EL (cell line): ENCODE results near the gene IGSF10.

Experiments used
- DNase-seq: peaks from one replicate; pipeline ENCODE4 v3.0.0-alpha.2; 2016

Gene IGSF10

GRCh38 chr3:151459358-151459757 is 1.5 kb downstream of the IGSF10 start:
- DNase-seq: no peak

- no peak for DNase-seq
Observed at GRCh38 chr3:151456065-151456464, 4.8 kb downstream of the IGSF10 start.

- no peak for DNase-seq
Observed at GRCh38 chr3:151452841-151453240, 8.0 kb downstream of the IGSF10 start.

GRCh38 chr3:151452368-151452767 is 8.5 kb downstream of the IGSF10 start:
- no peak for DNase-seq

- no peak for DNase-seq
Observed at GRCh38 chr3:151446002-151446340, 14.9 kb downstream of the IGSF10 start.

- peak; percentile 92 for DNase-seq
Observed at GRCh38 chr3:151445273-151446001, 15.4 kb downstream of the IGSF10 start.

- DNase-seq: no peak
Observed at GRCh38 chr3:151443583-151443982, 17.3 kb downstream of the IGSF10 start.

- no peak for DNase-seq
Observed at GRCh38 chr3:151440940-151441339, 19.9 kb downstream of the IGSF10 start.

GRCh38 chr3:151439652-151440125 is 21.2 kb downstream of the IGSF10 start:
- DNase-seq: peak; percentile 74

- DNase-seq: no peak
Observed at GRCh38 chr3:151437906-151438305, 23.0 kb downstream of the IGSF10 start.

- no peak for DNase-seq
Observed at GRCh38 chr3:151436675-151437446, 24.0 kb downstream of the IGSF10 start.

GRCh38 chr3:151434151-151434890 is 26.5 kb downstream of the IGSF10 start:
- peak; percentile 85 for DNase-seq

- no peak for DNase-seq
Observed at GRCh38 chr3:151432616-151433372, 28.1 kb downstream of the IGSF10 start.

GRCh38 chr3:151431940-151432339 is 28.9 kb downstream of the IGSF10 start:
- DNase-seq: peak; percentile 70

- no peak for DNase-seq
Observed at GRCh38 chr3:151430821-151431484, 29.9 kb downstream of the IGSF10 start.

GRCh38 chr3:151428386-151428785 is 32.5 kb downstream of the IGSF10 start:
- no peak for DNase-seq

GRCh38 chr3:151426341-151426657 is 34.6 kb downstream of the IGSF10 start:
- no peak for DNase-seq

- peak; percentile 46 for DNase-seq
Observed at GRCh38 chr3:151425627-151426340, 35.1 kb downstream of the IGSF10 start.

- DNase-seq: no peak
Observed at GRCh38 chr3:151423091-151423490, 37.8 kb downstream of the IGSF10 start.

GRCh38 chr3:151421938-151422337 is 38.9 kb downstream of the IGSF10 start:
- no peak for DNase-seq

- no peak for DNase-seq
Observed at GRCh38 chr3:151419806-151420205, 41.1 kb downstream of the IGSF10 start.

- no peak for DNase-seq
Observed at GRCh38 chr3:151415289-151415688, 45.6 kb downstream of the IGSF10 start.
